SJCRH30 (cell line): ENCODE data around the gene CDC6. TPM values are rescaled to one million over a fixed set of nuclear protein-coding genes. Genes with fewer than 3 reads are reported as not detected.

Experiments
- DNase-seq, 2 experiments: peaks; one replicate each; pipeline ENCODE4 v3.0.0-alpha.2; 2015 to 2020
- H3K27ac ChIP-seq: fragments of 250-450 bp; sonication (Bioruptor Pico); 2 replicates; pipeline ENCODE4 v1.5.1; 2020; ENCODE audit warnings: mild to moderate bottlenecking, moderate library complexity
- H3K27me3 ChIP-seq: fragments of 250-450 bp; sonication (Bioruptor Pico); 2 replicates; pipeline ENCODE4 v1.5.1; 2020; ENCODE audit warnings: mild to moderate bottlenecking, moderate library complexity
- H3K36me3 ChIP-seq: fragments of 250-450 bp; sonication (Bioruptor Pico); 2 replicates; pipeline ENCODE4 v1.5.1; 2020; ENCODE audit warnings: mild to moderate bottlenecking, moderate library complexity
- H3K4me1 ChIP-seq: fragments of 250-450 bp; sonication (Bioruptor Pico); 2 replicates; pipeline ENCODE4 v1.5.1; 2020; ENCODE audit warnings: mild to moderate bottlenecking, moderate library complexity
- H3K4me3 ChIP-seq: fragments of 250-450 bp; sonication (Bioruptor Pico); 2 replicates; pipeline ENCODE4 v1.5.1; 2020; ENCODE audit warnings: mild to moderate bottlenecking, moderate library complexity
- H3K9me3 ChIP-seq: fragments of 250-450 bp; sonication (Bioruptor Pico); replicated peaks from 2 replicates; pipeline ENCODE4 v1.5.1; 2020; ENCODE audit warnings: mild to moderate bottlenecking, moderate library complexity
- total RNA-seq: library from RNA; depleted of rRNA; stranded (reverse); fragments of >200 nt; shearing (Covaris generic); gene quantifications from 2 replicates; pipeline ENCODE4 v1.2.3, GENCODE V29; 2014; rRNA removed

Gene CDC6, protein sequence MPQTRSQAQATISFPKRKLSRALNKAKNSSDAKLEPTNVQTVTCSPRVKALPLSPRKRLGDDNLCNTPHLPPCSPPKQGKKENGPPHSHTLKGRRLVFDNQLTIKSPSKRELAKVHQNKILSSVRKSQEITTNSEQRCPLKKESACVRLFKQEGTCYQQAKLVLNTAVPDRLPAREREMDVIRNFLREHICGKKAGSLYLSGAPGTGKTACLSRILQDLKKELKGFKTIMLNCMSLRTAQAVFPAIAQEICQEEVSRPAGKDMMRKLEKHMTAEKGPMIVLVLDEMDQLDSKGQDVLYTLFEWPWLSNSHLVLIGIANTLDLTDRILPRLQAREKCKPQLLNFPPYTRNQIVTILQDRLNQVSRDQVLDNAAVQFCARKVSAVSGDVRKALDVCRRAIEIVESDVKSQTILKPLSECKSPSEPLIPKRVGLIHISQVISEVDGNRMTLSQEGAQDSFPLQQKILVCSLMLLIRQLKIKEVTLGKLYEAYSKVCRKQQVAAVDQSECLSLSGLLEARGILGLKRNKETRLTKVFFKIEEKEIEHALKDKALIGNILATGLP
- 89.3 and 97.0 TPM in 2 replicates for total RNA-seq

DNA sequence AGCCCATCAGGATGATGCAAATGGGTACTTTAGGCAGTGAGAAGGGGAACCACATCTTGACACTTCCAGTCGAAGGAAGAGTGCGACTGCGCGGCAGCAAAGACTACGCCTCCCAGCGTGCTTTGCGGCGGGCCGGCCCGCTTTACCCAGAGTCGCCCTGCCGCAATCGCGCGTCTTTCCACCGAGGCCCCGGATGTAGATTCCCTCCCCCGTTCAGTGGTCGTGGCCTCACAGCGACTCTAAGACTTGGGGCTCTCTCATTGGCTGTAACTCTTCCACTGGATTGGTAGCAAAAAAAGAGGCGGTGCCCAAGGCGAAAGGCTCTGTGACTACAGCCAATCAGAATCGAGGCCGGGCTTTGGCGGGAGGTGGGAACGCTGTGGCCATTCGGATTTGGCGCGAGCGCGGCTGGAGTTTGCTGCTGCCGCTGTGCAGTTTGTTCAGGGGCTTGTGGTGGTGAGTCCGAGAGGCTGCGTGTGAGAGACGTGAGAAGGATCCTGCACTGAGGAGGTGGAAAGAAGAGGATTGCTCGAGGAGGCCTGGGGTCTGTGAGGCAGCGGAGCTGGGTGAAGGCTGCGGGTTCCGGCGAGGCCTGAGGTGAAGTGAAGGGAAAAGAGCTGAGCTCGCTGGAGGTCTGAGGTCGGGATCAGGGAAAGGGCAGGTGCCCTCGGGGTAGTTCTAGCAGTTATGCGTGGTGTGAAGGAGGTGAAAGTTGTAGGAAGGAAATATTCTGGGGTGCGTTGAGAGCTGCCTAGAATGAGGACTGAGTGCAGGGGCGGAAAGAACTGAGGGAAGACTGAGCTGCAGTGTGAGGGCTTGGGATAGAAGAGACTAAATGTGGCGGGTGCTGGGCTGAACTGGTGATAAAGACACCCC, at the start of gene CDC6:
CDC6 (plus strand) TSS at position 386 of the 876 bp plus-strand sequence. CDS start 1,542 bp downstream, outside the sequence.
- Histone ChIP-seq H3K4me3 (peak within 1 kb of the TSS; percentile 78), H3K4me1 (peaks cover 21% of the 10 kb centered on the region), H3K36me3 (peaks cover 31% of the 10 kb centered on the region), H3K27me3 (no peaks in the 10 kb centered on the region), H3K9me3 (no peaks in the 10 kb centered on the region), H3K27ac (peak within 1 kb of the TSS; percentile 76)
- DNase-seq, result peak; percentile 99

DNA sequence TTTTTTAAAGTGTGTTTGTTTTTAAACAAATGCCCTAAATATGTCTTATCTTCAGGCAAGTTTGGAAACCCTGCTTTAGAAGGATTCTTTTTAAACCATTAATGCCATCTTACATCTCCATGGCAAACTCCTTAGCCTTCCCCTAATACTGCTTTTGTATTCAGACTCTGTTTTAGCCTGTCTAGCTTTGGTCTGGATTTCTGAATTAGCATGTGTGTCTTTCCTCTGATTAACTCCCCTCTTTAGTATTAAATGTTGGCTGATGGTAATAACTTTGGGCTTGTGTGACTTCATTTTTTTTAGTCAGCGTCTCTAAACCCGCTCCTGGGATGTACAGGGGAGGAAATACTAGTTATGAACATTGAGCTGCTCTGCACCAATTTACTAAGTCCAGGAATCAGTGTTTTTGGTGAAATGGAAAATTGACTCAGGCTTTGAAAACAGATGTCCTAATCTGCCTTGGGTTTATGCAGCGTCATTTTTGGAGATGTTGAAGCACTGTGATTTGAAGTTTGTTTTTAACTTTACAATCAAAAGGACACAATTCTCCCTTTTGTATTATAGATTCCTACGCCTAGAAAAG, 46.3 kb upstream of the CDC6 start:
- Histone ChIP-seq H3K4me1 (no peaks in the 10 kb centered on the region), H3K27ac (no peak overlapping the region), H3K36me3 (no peaks in the 10 kb centered on the region), H3K9me3 (no peaks in the 10 kb centered on the region), H3K4me3 (no peak overlapping the region), H3K27me3 (no peaks in the 10 kb centered on the region)
- DNase-seq, result no peak

DNA sequence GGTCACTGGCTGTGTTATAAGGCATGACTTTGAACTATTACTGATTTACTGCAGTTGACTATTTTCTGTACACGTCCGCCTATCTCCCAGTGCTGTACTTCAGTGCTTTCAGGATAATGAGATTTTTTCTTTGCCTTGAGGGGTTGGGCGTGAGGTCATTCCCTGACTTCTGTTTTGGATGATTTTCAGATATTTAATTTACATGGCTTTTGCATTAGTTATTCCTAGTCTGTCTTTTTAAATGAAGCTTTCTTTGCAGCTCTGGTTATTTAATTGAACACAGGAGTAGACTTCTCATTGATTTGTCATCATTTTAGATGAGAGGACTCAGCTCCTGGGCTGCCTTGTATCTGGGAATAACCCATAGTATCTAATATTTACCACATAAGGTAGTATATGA, 44.9 kb upstream of the CDC6 start:
- Histone ChIP-seq H3K4me3 (no peak overlapping the region), H3K4me1 (no peaks in the 10 kb centered on the region), H3K27me3 (no peaks in the 10 kb centered on the region), H3K36me3 (no peaks in the 10 kb centered on the region), H3K9me3 (no peaks in the 10 kb centered on the region), H3K27ac (no peak overlapping the region)
- DNase-seq, result no peak

DNA sequence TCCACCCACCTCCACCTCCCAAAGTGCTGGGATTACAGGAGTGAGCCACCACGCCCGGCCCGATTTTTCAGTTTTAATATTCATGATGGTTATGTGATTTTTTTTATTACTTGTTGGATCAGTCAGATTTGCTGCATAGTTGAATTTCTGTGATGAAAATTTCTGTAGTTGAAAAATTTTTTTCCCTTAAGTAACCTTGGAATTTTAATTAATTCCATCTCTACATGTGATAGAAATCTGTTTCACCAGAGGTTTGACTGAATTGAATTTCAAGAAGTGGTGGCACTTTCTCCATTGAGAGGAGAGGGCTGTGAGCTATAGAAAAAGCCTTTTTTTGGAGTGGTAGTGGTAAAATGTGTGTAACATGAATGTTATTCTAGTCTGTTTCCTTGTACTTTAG, 43.9 kb upstream of the CDC6 start:
- Histone ChIP-seq H3K9me3 (no peaks in the 10 kb centered on the region), H3K27ac (no peak overlapping the region), H3K4me3 (no peak overlapping the region), H3K36me3 (no peaks in the 10 kb centered on the region), H3K4me1 (no peaks in the 10 kb centered on the region), H3K27me3 (no peaks in the 10 kb centered on the region)
- DNase-seq, result no peak

DNA sequence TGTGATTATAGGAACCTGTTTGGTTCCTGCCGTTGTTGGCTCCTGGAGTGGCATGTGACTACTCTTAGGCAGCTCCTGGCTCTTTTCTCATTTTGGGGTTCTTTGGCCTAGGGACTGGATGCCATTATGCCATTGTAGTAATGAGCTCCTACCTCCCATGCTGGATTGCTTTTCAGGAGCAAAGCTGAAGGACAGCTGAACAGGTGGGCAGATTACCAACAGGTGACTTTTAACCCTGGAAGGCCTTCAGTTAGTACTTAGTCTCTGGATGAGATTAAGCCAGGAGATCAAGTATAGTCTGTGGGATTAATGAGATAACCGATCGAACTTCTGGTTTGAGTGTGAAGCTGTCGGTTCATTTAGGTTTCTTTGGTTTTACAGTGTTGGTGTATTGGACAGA, 43.4 kb upstream of the CDC6 start:
- no peaks in the 10 kb centered on the region for H3K36me3 ChIP-seq
- no peak for DNase-seq
- H3K4me1 ChIP-seq, result no peaks in the 10 kb centered on the region
- no peak overlapping the region for H3K4me3 ChIP-seq
- H3K9me3 ChIP-seq, result no peaks in the 10 kb centered on the region
- H3K27ac ChIP-seq, result no peak overlapping the region
- H3K27me3 ChIP-seq, result no peaks in the 10 kb centered on the region

DNA sequence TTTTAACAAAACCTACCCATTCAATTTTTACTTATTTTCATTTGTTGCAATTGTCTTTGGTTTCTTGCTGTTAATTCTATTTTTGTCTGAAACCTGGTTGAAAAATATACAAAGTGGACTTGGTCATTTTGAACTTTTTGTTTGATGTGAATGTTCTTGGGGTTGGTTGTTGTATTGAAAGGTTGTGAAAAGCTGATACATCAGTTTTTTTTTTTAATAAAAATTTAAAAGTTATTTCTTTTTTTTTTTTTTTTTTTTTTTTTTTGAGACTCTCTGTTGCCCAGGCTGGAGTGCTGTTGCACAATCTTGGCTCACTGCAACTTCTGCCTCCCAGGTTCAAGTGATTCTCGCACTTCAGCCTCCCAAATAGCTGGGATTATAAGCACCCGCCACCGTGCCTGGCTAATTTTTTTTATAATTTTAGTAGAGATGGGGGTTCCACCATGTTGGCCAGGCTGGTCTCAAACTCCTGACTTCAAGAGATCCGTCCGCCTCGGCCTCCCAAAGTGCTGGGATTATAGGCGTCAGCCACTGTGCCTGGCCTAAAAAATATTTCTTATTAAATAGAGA, 39.7 kb upstream of the CDC6 start:
- no peaks in the 10 kb centered on the region for H3K9me3 ChIP-seq
- H3K27me3 ChIP-seq, result no peaks in the 10 kb centered on the region
- H3K4me1 ChIP-seq, result no peaks in the 10 kb centered on the region
- no peaks in the 10 kb centered on the region for H3K36me3 ChIP-seq
- H3K27ac ChIP-seq, result no peak overlapping the region
- no peak for DNase-seq
- no peak overlapping the region for H3K4me3 ChIP-seq

DNA sequence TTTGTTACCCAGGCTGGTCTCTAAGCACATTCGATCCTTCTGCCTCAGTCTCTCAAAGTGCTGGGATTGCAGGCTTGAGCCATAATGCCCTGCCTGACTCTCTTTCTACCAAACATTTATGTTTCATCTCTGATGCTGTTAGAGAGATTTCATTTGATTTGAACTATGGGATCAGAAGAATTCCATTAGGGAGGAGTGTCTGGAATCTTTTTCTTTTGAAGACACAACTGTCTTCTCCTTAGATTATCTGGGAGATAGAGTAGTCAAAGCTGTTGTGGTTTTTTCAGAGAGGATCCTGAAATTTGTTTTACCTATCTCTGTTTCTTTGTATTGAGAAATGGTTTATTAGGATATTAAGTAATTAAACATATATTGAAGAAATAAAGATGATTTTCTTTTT, 39.2 kb upstream of the CDC6 start:
- no peaks in the 10 kb centered on the region for H3K9me3 ChIP-seq

DNA sequence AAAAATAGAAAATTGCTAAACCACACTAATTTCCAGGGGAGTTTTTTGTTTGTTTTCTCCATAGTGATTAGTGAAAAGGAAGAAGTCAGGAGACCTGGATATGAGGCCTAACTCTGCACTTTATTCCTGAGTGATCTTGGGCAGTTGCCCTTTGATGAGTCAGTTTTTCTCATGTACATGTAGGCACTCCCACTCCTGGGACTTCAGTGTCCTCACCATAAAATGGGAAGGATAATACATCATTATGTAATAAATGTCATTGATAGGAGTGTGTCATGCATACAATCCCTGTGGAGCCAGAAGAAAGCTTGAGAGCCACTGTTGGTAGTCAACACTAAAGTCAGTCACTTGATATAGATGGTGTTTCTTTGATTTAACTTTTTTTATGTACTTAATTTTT, 36.1 kb upstream of the CDC6 start:
- H3K4me1 ChIP-seq, result peaks cover 4% of the 10 kb centered on the region; the same call in 1 of the 2 replicates
- H3K27me3 ChIP-seq, result no peaks in the 10 kb centered on the region
- no peak for DNase-seq
- H3K36me3 ChIP-seq, result no peaks in the 10 kb centered on the region
- H3K9me3 ChIP-seq, result no peaks in the 10 kb centered on the region
- no peak overlapping the region for H3K27ac ChIP-seq
- no peak overlapping the region for H3K4me3 ChIP-seq

More for the DNA sequence above, 39.2 kb upstream of the CDC6 start:
- H3K27me3 ChIP-seq, result no peaks in the 10 kb centered on the region
- no peaks in the 10 kb centered on the region for H3K36me3 ChIP-seq
- peaks cover 3% of the 10 kb centered on the region; the same call in 1 of the 2 replicates for H3K4me1 ChIP-seq
- H3K4me3 ChIP-seq, result no peak overlapping the region
- no peak for DNase-seq
- H3K27ac ChIP-seq, result no peak overlapping the region

DNA sequence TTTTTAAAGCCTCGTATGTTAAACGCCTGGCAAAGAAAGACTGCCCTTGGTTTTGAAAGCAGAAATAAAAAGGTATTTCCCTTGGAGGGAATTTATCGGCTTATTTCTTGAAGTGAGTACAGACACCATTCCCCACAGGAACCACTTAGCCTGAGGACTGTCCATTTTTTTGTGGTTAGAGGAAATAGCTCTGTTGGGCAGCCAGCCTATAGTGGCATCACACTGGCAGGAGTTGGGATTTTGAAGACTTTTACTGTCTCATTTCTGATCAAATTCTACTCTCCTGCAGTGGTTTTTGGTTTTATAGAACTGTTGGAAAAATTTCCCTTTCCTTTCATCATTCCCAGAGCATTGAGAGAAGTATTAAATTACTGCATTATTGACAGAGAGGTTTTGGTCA, 34.1 kb upstream of the CDC6 start:
- no peak overlapping the region for H3K27ac ChIP-seq
- peaks cover 4% of the 10 kb centered on the region for H3K36me3 ChIP-seq
- no peak overlapping the region for H3K4me3 ChIP-seq
- no peaks in the 10 kb centered on the region for H3K9me3 ChIP-seq
- no peak for DNase-seq
- no peaks in the 10 kb centered on the region for H3K27me3 ChIP-seq
- peaks cover 4% of the 10 kb centered on the region; the same call in 1 of the 2 replicates for H3K4me1 ChIP-seq

DNA sequence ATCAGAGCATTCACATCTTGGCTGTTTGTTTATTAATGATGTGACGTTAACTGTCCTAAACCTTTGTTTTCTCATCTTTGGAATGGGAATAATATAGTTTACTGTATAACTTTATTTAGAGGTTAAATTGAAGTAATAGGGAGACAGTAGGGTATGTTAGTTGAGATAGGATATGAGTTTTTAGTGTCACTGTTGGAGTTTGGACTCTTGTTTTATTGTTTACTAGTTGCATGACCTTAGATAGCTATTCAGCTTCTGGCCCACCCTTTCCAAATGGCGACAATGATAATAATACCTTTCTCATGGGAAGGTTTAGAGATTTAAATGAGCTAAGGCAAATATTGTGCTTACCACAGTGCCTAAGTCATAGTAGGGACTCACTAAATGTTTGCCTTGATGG, 28.2 kb upstream of the CDC6 start:
- H3K9me3 ChIP-seq, result no peaks in the 10 kb centered on the region
- H3K36me3 ChIP-seq, result peaks cover 12% of the 10 kb centered on the region
- H3K4me3 ChIP-seq, result no peak overlapping the region
- DNase-seq, result no peak
- H3K4me1 ChIP-seq, result no peaks in the 10 kb centered on the region
- no peaks in the 10 kb centered on the region for H3K27me3 ChIP-seq
- no peak overlapping the region for H3K27ac ChIP-seq

DNA sequence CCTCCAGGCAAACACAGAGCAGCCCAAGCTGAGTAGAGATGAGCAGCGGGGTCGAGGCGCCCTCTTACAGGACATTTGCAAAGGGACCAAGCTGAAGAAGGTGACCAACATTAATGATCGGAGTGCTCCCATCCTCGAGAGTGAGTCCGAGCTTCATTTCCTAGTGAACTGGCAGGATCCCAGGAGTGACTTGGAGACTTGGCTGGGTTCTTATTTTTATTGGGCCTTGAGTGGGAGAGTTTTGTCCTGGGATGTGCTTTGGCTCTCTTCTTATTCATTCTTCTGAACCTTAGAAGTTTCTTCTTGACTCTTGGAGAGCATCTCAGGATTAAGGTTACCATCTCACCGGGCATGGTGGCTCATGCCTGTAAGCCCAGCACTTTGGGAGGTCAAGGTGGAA, 27.2 kb upstream of the CDC6 start:
- no peak for DNase-seq
- Histone ChIP-seq H3K9me3 (no peaks in the 10 kb centered on the region), H3K36me3 (peaks cover 18% of the 10 kb centered on the region), H3K27ac (no peak overlapping the region), H3K4me1 (no peaks in the 10 kb centered on the region), H3K27me3 (no peaks in the 10 kb centered on the region), H3K4me3 (no peak overlapping the region)

DNA sequence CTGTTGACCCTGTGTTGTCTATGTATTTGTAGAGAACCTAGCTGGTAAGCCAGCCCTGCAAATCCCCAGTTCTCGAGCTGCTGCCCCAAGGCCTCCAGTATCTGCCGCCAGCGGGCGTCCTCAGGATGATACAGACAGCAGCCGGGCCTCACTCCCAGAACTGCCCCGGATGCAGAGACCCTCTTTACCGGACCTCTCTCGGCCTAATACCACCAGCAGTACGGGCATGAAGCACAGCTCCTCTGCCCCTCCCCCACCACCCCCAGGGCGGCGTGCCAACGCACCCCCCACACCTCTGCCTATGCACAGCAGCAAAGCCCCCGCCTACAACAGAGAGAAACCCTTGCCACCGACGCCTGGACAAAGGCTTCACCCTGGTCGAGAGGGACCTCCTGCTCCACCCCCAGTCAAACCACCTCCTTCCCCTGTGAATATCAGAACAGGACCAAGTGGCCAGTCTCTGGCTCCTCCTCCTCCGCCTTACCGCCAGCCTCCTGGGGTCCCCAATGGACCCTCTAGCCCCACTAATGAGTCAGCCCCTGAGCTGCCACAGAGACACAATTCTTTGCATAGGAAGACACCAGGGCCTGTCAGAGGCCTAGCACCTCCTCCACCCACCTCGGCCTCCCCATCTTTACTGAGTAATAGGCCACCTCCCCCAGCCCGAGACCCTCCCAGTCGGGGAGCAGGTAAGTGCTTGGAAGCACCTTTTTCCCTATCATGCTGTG, 23.1 kb upstream of the CDC6 start:
- no peak for DNase-seq
- H3K9me3 ChIP-seq, result no peaks in the 10 kb centered on the region
- H3K4me1 ChIP-seq, result no peaks in the 10 kb centered on the region
- no peak overlapping the region for H3K27ac ChIP-seq
- no peaks in the 10 kb centered on the region for H3K27me3 ChIP-seq
- H3K36me3 ChIP-seq, result peaks cover 18% of the 10 kb centered on the region
- no peak overlapping the region for H3K4me3 ChIP-seq

DNA sequence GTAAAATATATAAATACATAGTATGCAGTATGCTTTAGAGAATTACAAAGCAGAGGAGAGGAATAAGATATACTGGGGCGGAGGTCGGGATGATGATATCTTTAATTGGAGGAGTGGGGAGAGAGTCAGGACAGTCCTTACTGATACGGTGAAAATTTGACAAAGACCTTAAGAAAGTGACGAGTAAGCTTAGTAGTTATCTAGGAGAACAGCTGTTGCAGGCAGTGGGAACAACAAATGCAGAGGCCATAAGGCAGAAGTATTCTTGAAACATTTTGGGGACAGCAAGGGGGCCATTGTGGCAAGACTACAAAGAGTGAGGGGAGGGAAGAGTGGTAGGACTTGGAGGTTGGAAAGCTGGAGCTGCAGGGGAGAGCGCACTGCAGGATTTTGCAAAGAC, 22.3 kb upstream of the CDC6 start:
- Histone ChIP-seq H3K36me3 (peaks cover 18% of the 10 kb centered on the region), H3K4me1 (no peaks in the 10 kb centered on the region), H3K4me3 (no peak overlapping the region), H3K9me3 (no peaks in the 10 kb centered on the region), H3K27me3 (no peaks in the 10 kb centered on the region), H3K27ac (no peak overlapping the region)
- no peak for DNase-seq

DNA sequence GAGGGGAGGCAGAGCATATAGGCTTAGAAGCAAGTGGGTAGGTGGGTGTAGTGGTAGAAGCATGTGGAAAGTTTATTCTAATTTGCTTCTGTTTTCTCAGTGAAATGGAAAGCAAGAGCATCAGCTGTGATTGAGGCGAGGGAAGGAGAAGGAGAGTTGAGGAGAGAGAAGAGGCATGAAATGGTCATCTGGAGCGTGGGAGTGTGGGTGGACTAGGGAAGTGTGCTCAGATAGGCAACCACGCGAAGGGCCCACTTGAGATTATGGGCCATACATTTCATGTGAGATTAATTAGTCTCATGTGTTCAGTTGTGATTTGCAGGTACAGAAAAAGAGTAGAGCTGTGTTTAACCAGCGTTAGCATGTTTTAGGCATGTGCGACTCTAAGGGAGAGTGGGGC, 20.8 kb upstream of the CDC6 start:
- Histone ChIP-seq H3K36me3 (peaks cover 15% of the 10 kb centered on the region), H3K4me1 (no peaks in the 10 kb centered on the region)

More for the DNA sequence above, 20.8 kb upstream of the CDC6 start:
- Histone ChIP-seq H3K4me3 (no peak overlapping the region), H3K27me3 (no peaks in the 10 kb centered on the region), H3K9me3 (no peaks in the 10 kb centered on the region), H3K27ac (no peak overlapping the region)
- no peak for DNase-seq
